Measurements from ENCODE around the gene ASB6. TPM values are rescaled to one million over a fixed set of nuclear protein-coding genes. Genes with fewer than 3 reads are reported as not detected.

The ASB6 gene
- total RNA-seq, 1 experiment from 2014 or later: 13.9 TPM

Other genes with a start within 250 kb of the ASB6 start
- gene C9orf50, start 21.1 kb downstream of the ASB6 start, total RNA-seq (2014; rRNA removed; shearing (Covaris generic)): not detected in 2 replicates
- gene NTMT1, start 16.0 kb downstream of the ASB6 start, total RNA-seq (2014; rRNA removed; shearing (Covaris generic)): 26.9 and 43.8 TPM in 2 replicates
- gene PRRX2, start 23.5 kb upstream of the ASB6 start, total RNA-seq (2014; rRNA removed; shearing (Covaris generic)): not detected in 2 replicates
- gene PTGES, start 110.9 kb upstream of the ASB6 start, total RNA-seq (2014; rRNA removed; shearing (Covaris generic)): 3.3 and 4.3 TPM in 2 replicates
- 47.9 and 80.4 TPM in 2 replicates for gene TOR1B, start 161.0 kb upstream of the ASB6 start, total RNA-seq (2014; rRNA removed; shearing (Covaris generic))
- 47.8 and 53.2 TPM in 2 replicates for gene TOR1A, start 182.0 kb upstream of the ASB6 start, total RNA-seq (2014; rRNA removed; shearing (Covaris generic))
- gene C9orf78, start 193.1 kb upstream of the ASB6 start, total RNA-seq (2014; rRNA removed; shearing (Covaris generic)): 71.9 and 75.3 TPM in 2 replicates
- 4.5 and 7.0 TPM in 2 replicates for gene USP20, start 193.3 kb upstream of the ASB6 start, total RNA-seq (2014; rRNA removed; shearing (Covaris generic))